Stimulated activated CD8-positive, alpha-beta memory T cell treated with anti-CD3 and anti-CD28 coated beads, Interleukin-12 subunit alpha, Interleukin-12 subunit beta, amount 100 ng/mL, for 4 hours (primary cell): ENCODE data around the gene HLA-DQB1.
A peak's percentile ranks its signal among the peaks of the same experiment; 100 is the strongest.

Experiments used
- DNase-seq: peaks from one replicate; pipeline ENCODE4 v3.0.0-alpha.2; 2020; ENCODE audit warnings: low read depth

HLA-DQB1 gene

DNA sequence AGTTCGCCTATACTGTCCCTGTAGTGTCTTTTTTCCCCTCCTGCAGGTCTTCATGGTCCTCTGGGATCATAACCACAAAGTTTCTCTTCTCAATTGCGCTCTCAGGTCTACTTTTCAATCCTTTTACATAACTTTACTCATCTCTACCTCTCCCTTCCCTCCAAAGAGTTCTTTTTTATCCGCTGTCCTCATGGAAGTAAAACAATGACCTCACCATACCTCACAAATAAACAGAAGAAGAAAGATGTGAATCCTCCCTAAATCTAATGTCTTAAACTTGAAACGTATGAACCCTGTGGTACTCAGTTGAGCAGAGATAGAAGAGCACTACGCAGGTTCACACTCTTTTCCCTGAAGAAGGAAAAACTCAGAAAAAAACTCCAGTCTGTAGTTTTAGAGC is 41.3 kb downstream of the HLA-DQB1 start:
- no peak for DNase-seq

DNA sequence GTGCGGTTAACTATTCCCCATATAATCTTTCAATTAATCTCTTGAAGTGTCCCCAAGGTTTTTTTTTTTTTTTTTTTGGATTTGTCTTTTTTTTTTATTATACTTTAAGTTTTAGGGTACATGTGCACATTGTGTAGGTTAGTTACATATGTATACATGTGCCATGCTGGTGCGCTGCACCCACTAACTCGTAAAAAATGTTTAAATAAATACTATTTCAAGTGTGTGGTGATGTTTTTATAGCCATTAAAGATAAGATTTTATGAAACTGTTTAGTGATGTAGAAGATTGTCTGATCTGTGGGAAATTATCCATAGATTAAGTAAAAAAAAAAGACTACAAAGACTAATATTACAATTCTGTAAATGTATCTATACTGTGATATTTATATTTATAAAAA is 41.9 kb downstream of the HLA-DQB1 start:
- no peak for DNase-seq

DNA sequence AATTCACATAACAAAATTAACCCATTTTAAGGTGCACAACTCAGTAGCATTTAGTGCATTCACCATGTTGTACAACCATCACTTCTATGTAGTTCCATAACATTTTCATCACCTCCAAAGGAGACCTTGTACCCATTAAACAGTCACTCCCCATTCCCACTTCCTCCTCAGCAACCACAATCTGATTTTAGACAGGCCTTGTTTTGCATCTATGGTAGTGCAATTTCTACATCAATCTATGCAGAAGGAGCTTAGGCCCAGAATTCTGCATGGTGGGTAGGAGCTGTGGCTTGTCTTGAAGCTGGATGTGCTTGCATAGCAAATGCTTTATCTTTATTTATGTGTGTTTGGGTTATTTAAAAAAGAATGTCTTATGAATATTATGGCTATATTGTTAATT is 42.8 kb downstream of the HLA-DQB1 start:
- DNase-seq = no peak

DNA sequence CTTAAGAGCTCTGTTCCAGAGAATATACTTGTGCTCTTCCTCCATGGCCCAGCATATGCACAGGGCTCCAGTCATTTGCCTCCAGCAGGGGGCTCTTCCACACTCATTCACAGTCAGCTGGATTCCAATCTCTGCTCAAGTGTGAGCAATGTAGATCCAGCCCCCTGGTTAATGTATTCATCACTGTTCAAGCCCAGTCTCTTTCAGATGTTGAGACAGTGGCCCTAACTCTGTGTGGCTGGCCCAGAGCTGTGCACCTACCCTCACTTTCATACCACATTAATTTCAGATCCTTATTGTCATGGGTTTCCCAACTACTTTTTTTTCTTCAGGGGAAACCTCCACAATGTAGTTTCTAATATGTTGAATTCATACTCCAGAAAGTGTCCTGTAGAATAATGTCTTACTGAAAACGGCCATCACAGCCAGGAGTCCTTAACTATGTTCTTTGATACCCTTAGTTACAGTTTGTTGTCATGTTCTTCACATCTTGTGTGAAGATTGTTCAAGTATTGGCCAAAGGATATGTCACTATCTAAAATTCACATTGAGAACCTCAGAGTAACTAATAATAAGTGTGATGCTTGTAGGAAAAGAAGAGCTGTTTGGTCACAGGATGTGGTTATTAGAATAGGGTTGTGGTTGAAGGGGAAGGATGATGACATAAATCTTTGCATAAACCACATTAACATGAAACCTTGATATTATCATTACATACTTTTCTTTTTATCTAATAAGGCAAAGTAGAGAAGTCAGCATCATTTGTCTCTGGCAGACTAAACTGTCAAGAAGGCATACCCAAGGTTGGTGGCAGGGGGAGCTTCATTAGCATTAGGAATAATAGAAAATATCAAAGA is 43.7 kb downstream of the HLA-DQB1 start:
- DNase-seq = no peak

DNA sequence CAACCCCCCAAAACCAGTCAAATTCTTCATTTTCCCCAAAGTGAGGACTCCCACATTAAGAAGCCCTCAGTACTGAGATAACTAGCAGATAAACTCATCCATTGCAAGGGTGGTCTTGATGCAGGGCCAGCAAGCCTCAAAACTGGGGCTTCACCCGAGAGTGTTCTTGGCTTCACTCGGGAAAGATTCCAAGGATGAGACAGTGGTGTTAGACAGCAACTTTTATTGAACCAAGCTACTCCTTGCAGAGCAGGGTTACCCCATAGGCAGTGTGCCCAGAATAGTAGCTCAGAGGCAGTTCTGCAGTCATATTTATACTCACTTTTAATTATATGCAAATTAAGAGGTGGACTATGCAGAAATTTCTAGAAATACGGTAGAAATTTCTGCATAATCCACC is 45.1 kb downstream of the HLA-DQB1 start:
- no peak for DNase-seq

DNA sequence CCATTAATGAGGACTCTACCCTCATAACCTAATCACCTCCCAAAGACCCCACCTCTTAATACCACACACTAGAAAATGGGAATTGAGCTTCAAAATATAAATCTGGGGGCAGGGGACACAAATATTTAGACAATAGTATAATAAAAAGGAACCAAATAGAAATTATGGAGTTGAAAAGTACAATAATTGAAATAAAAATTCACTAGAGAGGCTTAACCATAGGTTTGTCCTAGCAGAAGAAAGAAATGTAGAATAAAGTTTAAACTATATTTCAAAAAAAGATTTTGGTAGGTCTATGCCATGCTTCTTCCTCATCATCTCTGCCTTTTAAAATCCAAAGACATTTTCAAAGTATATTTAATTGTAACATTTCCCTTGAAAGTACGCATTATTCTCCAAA is 48.7 kb downstream of the HLA-DQB1 start:
- DNase-seq = no peak

DNA sequence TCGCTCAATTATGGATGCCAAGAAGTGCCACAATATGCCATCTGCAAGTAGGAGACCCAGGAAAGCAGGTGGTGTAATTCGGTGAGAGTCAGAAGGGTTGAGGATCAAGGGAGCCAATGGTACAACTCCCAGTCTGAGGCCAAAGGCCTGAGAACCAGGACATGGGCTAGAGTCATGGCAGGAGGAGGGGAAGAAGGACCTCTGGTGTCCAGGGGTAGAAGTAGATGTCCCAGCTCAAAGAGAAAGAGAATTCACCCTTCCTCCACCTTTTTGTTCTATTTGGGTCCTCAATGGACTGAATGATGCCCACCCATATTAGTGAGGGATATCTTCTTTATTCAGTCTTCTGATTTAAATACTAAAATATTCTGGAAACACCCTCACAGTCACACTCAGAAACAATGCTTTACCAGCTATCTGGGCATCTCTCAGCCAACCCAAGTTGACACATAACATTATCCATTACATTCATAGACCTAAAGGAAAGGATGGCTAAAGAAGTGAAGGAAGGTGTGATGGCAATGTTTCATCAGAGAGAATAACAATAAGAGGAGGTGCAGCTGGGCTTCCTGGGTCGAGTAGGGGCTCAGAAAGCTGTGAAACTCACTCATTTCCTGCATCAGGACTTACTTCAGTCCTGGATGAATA is 50.4 kb downstream of the HLA-DQB1 start:
- no peak for DNase-seq

DNA sequence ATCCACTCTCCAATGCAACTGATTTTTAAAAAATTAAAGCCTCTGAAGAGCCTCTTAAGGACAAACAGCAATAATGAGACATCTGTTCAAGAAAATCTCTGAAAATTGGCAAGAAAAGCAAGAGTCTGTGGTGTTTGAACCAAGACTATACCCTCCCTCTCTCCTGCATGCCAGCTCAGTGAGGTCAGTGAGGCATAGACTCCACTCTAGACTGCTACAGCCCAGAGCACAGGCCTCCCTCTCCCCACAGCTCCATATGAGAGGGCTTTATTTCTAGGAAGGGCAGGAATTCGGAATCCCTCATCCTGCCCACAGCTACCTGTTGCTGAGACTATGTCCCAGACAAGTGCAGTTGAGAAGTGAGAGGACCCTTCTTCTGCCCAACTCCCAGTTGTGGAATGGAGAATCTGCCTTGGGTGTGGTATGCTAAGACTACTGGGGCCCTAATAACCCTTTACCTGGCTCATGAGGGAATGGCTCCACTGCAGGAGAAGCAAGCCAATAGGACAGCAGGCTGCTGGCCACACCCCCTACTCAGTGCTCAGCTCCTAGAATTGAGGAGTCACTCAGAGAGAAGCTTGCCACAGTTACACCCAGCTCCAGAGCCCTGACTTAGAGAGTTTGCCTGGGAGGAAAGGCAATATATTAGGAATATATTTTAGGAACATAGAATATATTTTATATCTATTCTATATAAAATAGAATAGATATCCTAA is 51.9 kb downstream of the HLA-DQB1 start:
- no peak for DNase-seq

DNA sequence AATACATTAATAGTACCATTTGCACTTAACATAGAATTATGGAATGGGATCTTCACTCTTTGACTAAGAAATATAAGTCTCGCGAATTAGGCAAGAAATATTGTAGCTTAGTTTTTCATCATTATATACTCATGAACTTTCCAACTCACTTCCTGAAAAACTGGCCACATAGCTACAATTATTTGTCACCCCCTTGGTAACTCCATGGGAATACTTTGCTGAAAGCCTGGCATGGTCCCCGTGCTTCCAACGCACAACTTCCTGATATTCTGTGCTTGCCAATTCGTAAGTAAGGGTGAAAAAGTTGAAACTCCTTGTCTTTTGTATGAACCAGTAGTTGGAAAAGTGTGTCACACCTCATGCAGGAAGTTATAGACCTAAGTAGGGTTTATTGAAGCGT is 53.0 kb downstream of the HLA-DQB1 start:
- DNase-seq = no peak

DNA sequence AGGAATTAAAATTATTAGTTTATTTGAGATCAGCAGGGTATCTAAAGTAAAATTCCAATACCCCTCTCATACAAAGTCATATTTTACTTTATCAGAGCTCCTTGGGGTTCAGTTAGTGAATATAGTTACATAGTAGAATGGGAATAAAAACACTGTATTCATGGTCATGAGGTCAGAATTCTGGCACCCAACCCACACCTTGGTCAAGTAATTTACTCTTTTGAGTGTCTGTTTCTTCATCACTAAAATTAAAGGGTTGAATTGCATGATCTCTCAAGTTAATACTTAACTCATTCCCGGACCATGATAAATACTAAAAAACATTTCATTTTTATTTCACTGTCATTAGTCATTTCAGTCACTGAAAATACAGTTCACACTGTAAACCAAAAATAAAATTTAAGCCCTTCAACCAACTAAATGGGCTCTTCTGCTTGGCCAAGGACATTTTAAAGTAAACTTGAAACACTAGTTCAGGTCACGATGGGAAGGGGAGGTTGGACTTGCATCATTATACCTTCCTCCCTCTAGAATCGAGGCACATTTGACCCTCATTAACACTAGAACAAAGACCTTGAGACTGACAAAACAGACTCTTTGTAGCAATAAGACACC is 55.7 kb downstream of the HLA-DQB1 start:
- DNase-seq = no peak

DNA sequence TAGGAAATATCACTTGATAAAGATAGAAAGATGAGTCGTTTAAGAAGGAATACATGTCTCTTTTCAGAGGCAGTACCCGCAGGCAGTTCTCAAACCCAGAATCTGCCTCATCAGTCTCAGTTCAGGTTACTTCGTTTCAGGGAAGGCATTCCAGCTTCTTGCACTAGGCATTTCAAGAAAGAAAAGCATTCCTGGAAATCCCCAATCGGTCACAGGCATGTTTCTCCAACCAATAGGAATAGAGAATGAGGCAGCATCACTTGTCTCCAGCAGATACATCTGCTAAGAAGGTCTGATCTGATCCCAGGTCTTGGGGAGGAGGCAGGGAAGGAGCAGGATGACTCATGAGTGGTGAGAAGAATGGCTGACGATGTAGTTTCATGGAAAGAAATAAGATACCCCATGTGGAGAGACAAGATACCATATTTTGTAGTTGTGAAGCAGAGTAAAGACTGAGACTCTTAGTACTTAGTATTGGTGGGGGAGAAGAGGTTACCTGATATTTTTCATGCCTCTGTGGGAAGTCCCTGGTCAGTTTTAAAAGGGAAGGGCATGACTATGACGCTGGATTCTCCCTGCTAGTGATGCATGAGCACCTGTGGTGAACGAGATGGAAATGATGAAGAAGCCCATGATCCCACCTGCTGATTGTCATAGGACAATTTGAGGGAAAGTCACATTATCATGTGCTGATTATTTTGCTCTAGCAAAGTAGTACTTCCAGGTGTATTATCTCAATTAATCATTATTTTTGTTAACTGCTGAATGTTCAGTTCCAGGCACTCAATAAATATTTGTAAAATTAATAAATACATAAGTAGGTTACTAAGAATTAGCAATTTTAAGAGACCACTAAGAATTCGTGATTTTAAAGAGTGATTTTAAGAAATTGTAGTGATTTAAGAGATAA is 56.5 kb downstream of the HLA-DQB1 start:
- peak; percentile 27 for DNase-seq
